Adipocyte (in vitro differentiated cells): ENCODE results near the gene WNT4.
A peak's percentile ranks its signal among the peaks of the same experiment; 100 is the strongest.

Source experiments
- DNase-seq: peaks from one replicate; pipeline ENCODE4 v3.0.0-alpha.2; 2015; ENCODE audit warnings: low read depth
- H3K27me3 ChIP-seq: replicated peaks from 2 replicates; pipeline ENCODE4 v1.7.0; 2013; ENCODE audit warnings: mild to moderate bottlenecking, low read length, moderate library complexity; ENCODE audit not compliant: control insufficient read depth, insufficient read depth
- H3K36me3 ChIP-seq: 2 replicates; pipeline ENCODE4 v1.7.0; 2013; ENCODE audit warnings: low read length, mild to moderate bottlenecking, moderate library complexity; ENCODE audit not compliant: control insufficient read depth, insufficient read depth, severe bottlenecking
- H3K4me1 ChIP-seq: 2 replicates; pipeline ENCODE4 v1.7.0; 2013; ENCODE audit warnings: mild to moderate bottlenecking, low read length, moderate library complexity; ENCODE audit not compliant: control insufficient read depth, insufficient read depth
- H3K4me3 ChIP-seq: 2 replicates; pipeline ENCODE4 v1.7.0; 2013; ENCODE audit warnings: mild to moderate bottlenecking, low read length, moderate library complexity
- H3K9ac ChIP-seq: 2 replicates; pipeline ENCODE4 v1.7.0; 2013; ENCODE audit warnings: mild to moderate bottlenecking, low read length, moderate library complexity
- H3K9me3 ChIP-seq: 2 replicates; pipeline ENCODE4 v1.7.0; 2013; ENCODE audit warnings: mild to moderate bottlenecking, low read length, moderate library complexity; ENCODE audit not compliant: control insufficient read depth

WNT4 gene

GRCh38 chr1:22159891-22160290 lies 17.0 kb upstream of the WNT4 start:
- no peak overlapping the region for H3K4me3 ChIP-seq
- H3K36me3 ChIP-seq, result no peaks in the 10 kb centered on the region
- H3K9ac ChIP-seq, result no peak overlapping the region
- no peak for DNase-seq
- peaks cover 42% of the 10 kb centered on the region for H3K27me3 ChIP-seq
- no peaks in the 10 kb centered on the region for H3K4me1 ChIP-seq
- peaks cover 3% of the 10 kb centered on the region for H3K9me3 ChIP-seq

GRCh38 chr1:22158654-22159053 lies 15.8 kb upstream of the WNT4 start:
- DNase-seq, result no peak
- Histone ChIP-seq H3K4me3 (no peak overlapping the region), H3K36me3 (no peaks in the 10 kb centered on the region), H3K9me3 (peaks cover 3% of the 10 kb centered on the region), H3K9ac (no peak overlapping the region), H3K27me3 (peaks cover 42% of the 10 kb centered on the region), H3K4me1 (no peaks in the 10 kb centered on the region)

GRCh38 chr1:22157359-22157966 lies 14.6 kb upstream of the WNT4 start:
- no peaks in the 10 kb centered on the region for H3K4me1 ChIP-seq
- peaks cover 3% of the 10 kb centered on the region for H3K9me3 ChIP-seq
- no peak for DNase-seq
- no peak overlapping the region for H3K4me3 ChIP-seq
- no peak overlapping the region for H3K9ac ChIP-seq
- H3K27me3 ChIP-seq, result peaks cover 43% of the 10 kb centered on the region
- no peaks in the 10 kb centered on the region for H3K36me3 ChIP-seq

GRCh38 chr1:22155517-22155916 lies 12.6 kb upstream of the WNT4 start:
- DNase-seq, result no peak
- Histone ChIP-seq H3K9me3 (no peaks in the 10 kb centered on the region), H3K27me3 (peaks cover 38% of the 10 kb centered on the region), H3K36me3 (no peaks in the 10 kb centered on the region), H3K4me3 (no peak overlapping the region), H3K4me1 (no peaks in the 10 kb centered on the region), H3K9ac (no peak overlapping the region)

GRCh38 chr1:22154626-22155025 lies 11.7 kb upstream of the WNT4 start:
- no peaks in the 10 kb centered on the region for H3K36me3 ChIP-seq
- no peaks in the 10 kb centered on the region for H3K4me1 ChIP-seq
- H3K4me3 ChIP-seq, result no peak overlapping the region
- no peak overlapping the region for H3K9ac ChIP-seq
- H3K9me3 ChIP-seq, result no peaks in the 10 kb centered on the region
- peaks cover 34% of the 10 kb centered on the region for H3K27me3 ChIP-seq
- no peak for DNase-seq

- Histone ChIP-seq H3K27me3 (peaks cover 30% of the 10 kb centered on the region), H3K4me3 (no peak overlapping the region), H3K9ac (no peak overlapping the region), H3K9me3 (no peaks in the 10 kb centered on the region), H3K4me1 (no peaks in the 10 kb centered on the region), H3K36me3 (no peaks in the 10 kb centered on the region)
- no peak for DNase-seq
Measured at GRCh38 chr1:22153660-22154437, 11.0 kb upstream of the WNT4 start.

- no peaks in the 10 kb centered on the region for H3K4me1 ChIP-seq
- H3K27me3 ChIP-seq, result peaks cover 36% of the 10 kb centered on the region
- H3K9ac ChIP-seq, result no peak overlapping the region
- no peak overlapping the region for H3K4me3 ChIP-seq
- no peaks in the 10 kb centered on the region for H3K9me3 ChIP-seq
- no peaks in the 10 kb centered on the region for H3K36me3 ChIP-seq
- no peak for DNase-seq
Measured at GRCh38 chr1:22150923-22151322, 8.0 kb upstream of the WNT4 start.

- H3K4me3 ChIP-seq, result peak overlapping the region; percentile 52
- peak; percentile 56 for DNase-seq
- no peaks in the 10 kb centered on the region for H3K4me1 ChIP-seq
- H3K9me3 ChIP-seq, result no peaks in the 10 kb centered on the region
- no peaks in the 10 kb centered on the region for H3K36me3 ChIP-seq
- H3K9ac ChIP-seq, result no peak overlapping the region
- H3K27me3 ChIP-seq, result peaks cover 66% of the 10 kb centered on the region
Measured at GRCh38 chr1:22142315-22143064, 407 bp downstream of the WNT4 start.

- no peaks in the 10 kb centered on the region for H3K36me3 ChIP-seq
- peak overlapping the region; percentile 52 for H3K4me3 ChIP-seq
- no peaks in the 10 kb centered on the region for H3K4me1 ChIP-seq
- no peak overlapping the region for H3K9ac ChIP-seq
- no peaks in the 10 kb centered on the region for H3K9me3 ChIP-seq
- DNase-seq, result peak; percentile 12
- peaks cover 66% of the 10 kb centered on the region for H3K27me3 ChIP-seq
Measured at GRCh38 chr1:22141554-22142314, 1.2 kb downstream of the WNT4 start.

GRCh38 chr1:22140694-22141093 lies 2.2 kb downstream of the WNT4 start:
- H3K4me3 ChIP-seq, result no peak overlapping the region
- no peaks in the 10 kb centered on the region for H3K4me1 ChIP-seq

GRCh38 chr1:22139817-22140216 lies 3.1 kb downstream of the WNT4 start:
- Histone ChIP-seq H3K27me3 (peaks cover 63% of the 10 kb centered on the region), H3K9me3 (no peaks in the 10 kb centered on the region), H3K4me3 (no peak overlapping the region), H3K9ac (no peak overlapping the region), H3K36me3 (no peaks in the 10 kb centered on the region), H3K4me1 (no peaks in the 10 kb centered on the region)
- no peak for DNase-seq

More at GRCh38 chr1:22140694-22141093, 2.2 kb downstream of the WNT4 start:
- no peak overlapping the region for H3K9ac ChIP-seq
- no peaks in the 10 kb centered on the region for H3K9me3 ChIP-seq
- H3K27me3 ChIP-seq, result peaks cover 65% of the 10 kb centered on the region
- no peaks in the 10 kb centered on the region for H3K36me3 ChIP-seq
- no peak for DNase-seq
